GM21619 (cell line): ENCODE measurements around the gene EDEM2.
"Not testable (repeated sequence)": the region's sequence is repeated elsewhere in the genome, so short reads cannot be mapped to it uniquely, and the experiment has no call there.

Experiments used
- ATAC-seq: cut with Tn5 transposase; IDR thresholded peaks from one replicate; pipeline ENCODE4 v1.9.1; 2021; ENCODE audit not compliant: unreplicated experiment

The EDEM2 gene, protein sequence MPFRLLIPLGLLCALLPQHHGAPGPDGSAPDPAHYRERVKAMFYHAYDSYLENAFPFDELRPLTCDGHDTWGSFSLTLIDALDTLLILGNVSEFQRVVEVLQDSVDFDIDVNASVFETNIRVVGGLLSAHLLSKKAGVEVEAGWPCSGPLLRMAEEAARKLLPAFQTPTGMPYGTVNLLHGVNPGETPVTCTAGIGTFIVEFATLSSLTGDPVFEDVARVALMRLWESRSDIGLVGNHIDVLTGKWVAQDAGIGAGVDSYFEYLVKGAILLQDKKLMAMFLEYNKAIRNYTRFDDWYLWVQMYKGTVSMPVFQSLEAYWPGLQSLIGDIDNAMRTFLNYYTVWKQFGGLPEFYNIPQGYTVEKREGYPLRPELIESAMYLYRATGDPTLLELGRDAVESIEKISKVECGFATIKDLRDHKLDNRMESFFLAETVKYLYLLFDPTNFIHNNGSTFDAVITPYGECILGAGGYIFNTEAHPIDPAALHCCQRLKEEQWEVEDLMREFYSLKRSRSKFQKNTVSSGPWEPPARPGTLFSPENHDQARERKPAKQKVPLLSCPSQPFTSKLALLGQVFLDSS

DNA sequence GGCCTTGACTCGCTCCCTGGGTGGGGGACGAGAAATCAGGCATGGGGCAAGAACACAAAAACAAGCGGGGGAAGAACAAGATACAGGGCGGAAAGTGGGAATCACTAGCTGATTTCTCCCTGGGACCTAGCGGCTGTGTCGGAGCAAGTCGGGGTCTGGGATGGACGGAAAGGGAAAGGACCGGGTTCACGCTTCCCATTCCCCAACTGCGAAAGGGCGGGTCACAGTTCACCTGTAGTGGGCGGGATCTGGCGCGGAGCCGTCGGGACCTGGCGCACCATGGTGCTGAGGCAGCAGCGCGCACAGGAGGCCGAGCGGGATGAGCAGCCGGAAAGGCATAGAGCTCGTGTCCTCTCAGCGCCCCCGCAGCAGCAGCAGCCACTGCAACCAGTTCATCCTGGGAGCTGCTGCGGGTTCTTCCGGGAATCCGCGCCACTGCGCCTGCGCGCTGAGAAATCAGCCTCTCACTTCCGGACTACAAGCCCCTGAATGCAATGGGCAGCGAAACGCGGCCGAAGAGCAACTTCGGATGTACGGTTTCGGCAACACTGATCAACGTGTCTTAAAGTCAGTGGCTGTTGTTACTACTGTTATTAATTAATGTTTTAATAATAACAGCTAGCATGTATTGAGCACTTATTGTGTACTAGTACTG lies at the start of gene EDEM2:
EDEM2 (minus strand) TSS at position 417 of the 655 bp plus-strand sequence; CDS start at position 339, 78 bp downstream.
- peak; percentile 62 for ATAC-seq

DNA sequence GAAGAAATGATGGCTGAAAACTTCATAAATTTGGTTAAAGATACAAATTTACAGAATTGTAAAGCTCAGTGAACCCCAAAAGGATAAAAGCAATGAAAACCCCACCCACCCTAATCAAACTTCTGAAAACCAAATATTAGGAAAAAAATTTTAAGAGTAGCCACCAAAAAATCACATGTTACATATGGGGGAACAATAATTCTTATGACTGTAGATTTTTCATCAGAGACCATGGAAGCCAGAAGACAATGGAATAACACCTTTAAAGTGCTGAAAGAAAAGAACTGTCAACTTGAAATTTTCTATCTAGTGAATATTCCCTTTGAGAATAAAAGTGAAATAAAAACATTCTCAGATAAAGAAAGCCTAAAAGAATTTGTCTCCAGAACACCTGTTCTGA lies 49.2 kb upstream of the EDEM2 start:
- no peak for ATAC-seq

DNA sequence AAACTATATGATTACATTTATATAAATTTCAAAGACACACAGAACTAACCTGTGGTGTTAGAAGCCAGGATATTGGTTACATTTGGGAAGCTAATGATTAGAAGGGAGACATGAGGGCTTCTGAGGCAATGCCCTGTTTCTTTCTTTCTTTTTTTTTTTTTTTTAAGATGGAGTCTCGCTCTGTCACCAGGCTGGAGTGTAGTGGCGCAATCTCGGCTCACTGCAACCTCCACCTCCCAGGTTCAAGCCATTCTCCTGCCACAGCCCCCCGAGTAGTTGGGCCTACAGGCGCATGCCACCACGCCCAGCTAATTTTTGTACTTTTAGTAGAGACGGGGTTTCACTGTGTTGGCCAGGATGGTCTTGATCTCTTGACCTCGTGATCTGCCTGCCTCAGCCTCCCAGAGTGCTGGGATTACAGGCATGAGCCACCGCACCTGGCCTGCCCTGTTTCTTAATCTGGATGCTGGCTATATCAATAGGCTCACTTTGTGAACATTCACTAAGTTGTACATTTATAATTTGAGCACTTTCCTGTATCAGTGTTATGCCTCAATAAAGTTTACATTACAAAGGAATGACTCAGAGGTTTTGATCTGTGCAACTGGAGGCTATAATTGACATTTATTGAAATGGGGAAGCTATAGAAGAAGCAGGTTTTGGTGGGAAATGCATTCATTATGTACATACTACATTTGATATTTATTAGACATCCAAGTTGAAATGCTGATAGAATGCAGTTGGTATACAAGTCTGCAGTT lies 46.1 kb upstream of the EDEM2 start:
- not testable (repeated sequence) for ATAC-seq

DNA sequence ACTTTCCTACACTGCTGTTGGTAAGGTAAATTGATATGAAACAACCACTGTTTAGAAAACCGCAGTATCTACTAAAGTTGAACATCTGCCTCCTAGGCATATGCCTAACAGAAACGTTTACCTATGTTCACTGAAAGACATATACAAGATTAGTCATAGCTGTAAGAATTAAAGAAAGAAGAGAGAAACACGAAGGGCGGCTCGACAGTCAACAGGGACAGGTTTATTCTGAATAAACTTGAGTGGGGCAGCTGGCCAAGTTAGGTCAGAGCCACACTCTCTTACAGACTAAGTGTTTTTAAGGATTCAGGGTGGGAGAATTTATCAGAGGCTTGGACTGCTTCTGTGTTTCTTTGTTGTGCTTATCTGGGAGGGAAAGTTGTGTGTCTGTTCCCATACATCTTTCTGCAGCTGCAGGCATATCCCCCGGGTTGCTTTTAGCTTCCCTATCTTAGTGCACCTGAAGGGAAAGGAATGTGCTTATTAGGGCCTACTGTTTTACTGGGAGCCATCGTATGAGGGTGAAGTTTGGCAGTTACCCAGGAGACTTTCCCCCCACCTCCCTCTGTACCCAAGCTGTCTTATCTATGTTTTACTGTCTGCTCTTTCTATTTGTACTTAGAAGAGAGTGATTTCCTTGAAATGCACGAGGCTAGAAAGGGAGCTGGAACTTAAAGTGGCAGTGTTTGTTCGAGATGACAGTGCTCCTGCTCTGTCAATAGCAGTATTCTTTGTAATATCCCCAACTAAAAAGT lies 45.2 kb upstream of the EDEM2 start:
- ATAC-seq, result no peak

DNA sequence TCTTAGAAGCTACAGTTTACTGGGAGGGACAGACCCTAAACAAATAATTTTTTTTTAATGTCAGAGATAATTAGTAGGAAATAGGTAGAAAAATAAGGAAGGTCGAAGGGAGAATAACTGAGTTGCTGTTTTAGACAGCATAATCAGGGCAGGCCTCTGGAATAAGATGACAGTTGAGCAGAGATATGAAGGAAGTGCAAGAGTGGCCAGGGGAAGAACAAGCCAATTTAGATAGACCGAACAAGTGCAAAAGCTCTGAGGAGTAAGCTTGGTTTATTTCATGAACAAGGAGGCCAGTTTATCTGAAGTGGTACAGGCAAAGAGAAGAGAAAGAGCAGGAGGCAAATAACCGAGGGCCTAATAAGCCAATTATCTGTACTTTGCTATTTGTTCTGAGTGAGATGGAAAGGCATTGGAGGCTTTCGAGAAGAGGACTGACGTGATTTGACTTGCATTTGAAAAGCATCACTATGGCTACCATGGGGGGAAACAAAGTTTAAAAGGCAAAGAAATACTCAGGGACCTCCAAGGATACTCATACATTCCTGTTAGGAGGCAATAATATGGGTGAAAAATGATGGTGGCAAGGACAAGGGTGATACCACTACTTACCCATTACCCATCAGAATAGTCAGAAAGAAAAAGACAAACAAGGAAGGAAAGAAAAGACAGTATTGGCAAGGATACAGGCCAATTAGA lies 44.4 kb upstream of the EDEM2 start:
- no peak for ATAC-seq

DNA sequence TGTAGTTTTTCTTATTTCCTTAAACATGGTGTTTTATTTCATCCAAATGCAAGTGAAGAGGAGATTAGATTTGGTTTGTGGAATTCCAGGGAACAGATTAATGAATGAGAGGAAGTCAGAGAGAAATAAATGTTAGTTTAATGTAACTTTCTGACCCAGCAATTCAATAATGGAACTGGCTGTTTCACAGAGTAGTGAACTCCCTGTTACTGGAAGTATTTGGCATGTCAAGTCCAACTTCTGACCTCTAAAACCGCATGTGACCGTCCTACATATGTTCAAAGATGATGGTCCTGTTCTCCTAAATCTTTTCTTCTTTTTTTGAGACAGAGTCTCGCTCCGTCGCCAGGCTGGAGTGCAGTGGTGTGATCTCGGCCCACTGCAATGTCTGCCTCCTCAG lies 43.4 kb upstream of the EDEM2 start:
- ATAC-seq, result no peak

DNA sequence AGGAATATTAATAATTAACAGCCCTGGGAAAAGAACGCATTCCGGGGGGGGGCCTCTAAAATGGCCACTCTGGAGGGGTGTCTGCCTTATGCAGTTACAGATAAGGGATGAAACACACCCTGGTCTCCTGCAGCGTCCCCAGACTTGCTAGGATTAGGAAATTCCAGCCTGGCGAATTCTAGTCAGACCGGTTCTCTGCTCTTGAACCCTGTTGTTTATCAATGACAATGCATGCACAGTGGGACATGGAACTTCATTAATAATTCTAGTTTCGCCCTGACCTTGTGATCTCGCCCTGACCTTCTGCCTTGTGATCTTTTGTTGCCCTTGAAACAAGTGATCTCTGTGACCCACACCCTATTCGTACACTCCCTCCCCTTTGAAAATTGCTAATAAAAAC lies 42.1 kb upstream of the EDEM2 start:
- ATAC-seq, result not testable (repeated sequence)

DNA sequence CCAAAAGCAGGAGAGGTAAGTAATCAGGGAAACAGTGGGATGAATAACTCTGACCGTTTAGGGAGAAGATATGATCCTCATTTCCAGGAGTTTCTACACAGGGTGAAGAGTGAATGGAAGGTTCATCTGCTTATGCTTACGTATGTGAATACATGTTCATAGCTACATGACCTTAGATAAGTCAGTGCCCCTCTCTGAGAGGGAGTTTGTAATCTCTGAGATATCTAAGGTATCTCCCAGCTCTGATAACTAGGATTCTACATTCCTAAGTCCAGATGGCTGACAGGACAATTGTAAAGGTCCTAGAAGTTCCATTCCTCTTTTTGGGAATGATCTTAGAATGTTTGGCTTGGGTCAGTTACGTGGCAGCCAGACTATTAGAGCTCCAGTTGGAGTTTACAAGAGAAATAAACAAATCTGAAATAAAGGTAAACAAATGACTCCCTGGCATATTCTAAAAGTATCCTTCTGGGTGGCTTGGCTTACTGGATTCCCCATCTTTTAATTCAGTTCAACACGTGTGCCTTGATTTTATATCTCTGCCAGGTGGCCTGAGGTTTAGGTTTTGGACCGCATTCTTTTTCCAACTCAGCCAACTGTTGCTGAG lies 40.6 kb upstream of the EDEM2 start:
- ATAC-seq, result no peak

DNA sequence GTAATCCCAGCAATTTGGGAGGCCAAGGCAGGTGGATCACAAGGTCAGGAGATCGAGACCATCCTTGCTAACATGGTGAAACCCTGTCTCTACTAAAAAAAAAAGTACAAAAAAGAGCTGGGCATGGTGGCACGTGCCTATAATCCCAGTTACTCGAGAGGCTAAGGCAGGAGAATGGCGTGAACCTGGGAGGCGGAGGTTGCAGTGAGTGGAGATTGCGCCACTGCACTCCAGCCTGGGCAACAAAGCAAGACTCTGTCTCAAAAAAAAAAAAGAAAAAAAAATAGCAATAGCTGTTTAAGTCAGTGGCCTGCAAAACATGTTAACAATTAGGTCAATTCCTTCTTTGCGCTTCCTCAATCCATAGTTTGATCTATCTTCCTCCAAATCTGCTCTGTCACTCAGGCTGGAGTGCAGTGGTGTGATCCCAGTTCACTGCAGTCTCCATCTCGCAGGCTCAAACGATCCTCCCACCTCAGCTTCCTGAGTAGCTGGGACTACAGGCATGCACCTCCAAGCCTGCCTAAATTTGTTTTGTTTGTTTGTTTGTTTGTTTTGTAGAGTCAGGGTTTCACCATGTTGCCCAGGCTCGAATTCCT lies 39.7 kb upstream of the EDEM2 start:
- ATAC-seq, result not testable (repeated sequence)

DNA sequence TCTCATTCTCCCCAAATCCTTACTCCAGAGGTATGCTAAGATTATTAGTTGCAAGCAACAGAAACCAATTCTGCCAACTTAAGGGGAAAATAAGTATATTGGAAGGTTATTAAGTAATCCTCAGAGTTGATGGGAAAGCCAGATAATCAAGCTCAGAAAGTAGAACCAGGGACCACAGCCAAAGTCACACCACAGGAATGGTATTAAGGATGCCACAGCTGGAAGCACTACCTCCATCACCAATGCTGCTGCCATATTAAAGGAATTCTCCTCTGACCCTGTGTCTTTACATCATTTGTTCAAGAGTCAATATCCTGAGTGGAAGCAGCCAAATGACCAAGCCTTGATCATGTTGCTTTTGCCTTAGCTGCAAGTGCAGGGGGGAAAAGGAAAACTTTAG lies 34.6 kb upstream of the EDEM2 start:
- no peak for ATAC-seq

DNA sequence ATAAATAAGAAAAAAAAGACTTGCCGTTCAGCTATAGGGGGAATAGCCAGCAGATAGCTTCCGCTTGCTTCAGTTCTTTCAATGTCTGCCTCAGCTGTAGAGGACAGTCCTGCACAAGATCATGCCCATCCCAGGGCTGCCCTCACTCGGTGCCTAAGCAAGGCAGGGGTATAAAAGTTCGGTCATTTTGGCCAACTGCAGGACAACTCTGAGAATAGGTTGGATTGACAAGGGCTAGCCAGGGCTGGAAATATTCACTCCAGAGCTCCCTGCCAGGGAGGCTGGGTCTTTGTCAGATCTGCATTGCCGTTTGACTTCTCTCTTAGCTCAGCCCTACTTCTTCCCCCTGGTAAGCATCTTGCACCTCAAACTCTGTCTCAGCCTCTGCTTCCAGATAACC lies 33.1 kb upstream of the EDEM2 start:
- no peak for ATAC-seq

DNA sequence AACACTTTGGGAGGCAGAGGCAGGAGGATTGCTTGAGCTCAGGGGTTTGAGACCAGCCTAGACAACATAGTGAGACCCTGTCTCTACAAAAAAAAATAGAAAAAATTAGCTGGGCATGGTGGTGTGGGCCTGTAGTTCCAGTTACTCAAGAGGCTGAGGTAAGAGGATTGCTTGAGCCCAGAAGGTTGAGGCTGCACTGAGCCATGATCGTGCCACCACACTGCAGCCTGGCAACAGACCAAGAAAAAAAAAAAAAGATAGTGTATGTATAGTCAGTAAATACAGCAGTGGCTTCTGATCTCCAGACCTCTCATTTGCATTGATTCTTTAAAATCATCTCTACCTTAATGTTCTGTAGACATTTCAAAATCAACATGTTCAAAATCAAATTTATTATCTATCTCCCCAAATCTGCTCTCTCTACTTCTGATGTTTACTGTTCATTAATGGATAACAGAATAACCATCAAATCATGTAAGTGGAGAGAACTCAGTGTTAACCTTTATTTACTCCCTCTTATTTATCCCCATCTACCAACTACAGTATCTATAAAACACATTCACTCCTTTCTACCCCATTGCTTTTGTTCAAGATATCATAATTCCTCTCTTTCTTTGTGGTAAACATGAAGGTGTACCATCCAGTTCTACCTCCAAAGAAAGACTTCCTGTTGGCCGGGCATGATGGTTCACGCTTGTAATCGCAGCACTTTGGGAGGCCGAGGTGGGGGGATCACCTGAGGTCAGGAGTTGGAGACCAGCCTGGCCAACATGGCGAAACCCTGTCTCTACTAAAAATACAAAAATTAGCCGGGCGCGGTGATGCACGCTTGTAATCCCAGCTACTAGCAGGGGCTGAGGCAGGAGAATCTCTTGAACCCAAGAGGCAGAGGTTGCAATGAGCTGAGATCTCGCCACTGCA lies 32.4 kb upstream of the EDEM2 start:
- no peak for ATAC-seq

DNA sequence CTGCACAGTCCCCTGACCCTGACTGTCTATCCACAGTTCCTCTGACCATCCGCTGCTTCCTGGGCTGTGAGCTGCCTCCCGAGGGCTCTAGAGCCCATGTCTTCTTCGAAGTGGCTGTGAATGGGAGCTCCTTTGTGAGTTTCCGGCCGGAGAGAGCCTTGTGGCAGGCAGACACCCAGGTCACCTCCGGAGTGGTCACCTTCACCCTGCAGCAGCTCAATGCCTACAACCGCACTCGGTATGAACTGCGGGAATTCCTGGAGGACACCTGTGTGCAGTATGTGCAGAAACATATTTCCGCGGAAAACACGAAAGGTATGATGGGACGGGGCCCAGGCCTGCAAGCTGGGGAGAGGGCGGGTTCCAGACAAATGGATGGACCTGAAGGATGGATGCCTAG lies 29.0 kb upstream of the EDEM2 start:
- no peak for ATAC-seq

DNA sequence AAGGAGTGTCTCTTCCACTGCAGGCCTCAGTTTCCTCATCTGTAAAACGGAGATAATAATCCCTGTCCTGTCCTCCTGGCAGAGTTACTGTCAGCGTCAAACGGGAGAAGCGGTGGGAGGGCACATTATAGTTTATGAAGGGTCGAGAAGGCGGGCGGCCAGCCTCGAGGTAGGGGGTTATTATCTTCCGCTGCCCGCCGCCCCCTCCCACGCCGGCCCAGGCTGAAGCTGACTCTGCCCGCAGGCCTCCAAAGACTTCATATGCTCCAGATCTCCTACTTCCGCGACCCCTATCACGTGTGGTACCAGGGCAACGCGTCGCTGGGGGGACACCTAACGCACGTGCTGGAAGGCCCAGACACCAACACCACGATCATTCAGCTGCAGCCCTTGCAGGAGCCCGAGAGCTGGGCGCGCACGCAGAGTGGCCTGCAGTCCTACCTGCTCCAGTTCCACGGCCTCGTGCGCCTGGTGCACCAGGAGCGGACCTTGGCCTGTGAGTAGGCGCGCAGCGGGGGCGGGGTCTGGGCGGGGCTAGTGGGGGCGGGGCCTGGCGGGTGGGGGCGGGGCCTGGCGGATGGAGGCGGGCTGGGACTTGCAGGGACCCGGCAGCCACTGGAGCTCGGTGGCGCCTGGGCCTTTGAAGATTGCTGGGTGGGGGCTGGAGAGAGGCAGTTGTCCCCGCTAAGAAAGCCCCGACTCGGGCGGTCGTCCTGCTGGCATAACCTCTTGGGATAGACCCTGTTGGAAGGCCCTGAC lies 27.5 kb upstream of the EDEM2 start:
- no peak for ATAC-seq

DNA sequence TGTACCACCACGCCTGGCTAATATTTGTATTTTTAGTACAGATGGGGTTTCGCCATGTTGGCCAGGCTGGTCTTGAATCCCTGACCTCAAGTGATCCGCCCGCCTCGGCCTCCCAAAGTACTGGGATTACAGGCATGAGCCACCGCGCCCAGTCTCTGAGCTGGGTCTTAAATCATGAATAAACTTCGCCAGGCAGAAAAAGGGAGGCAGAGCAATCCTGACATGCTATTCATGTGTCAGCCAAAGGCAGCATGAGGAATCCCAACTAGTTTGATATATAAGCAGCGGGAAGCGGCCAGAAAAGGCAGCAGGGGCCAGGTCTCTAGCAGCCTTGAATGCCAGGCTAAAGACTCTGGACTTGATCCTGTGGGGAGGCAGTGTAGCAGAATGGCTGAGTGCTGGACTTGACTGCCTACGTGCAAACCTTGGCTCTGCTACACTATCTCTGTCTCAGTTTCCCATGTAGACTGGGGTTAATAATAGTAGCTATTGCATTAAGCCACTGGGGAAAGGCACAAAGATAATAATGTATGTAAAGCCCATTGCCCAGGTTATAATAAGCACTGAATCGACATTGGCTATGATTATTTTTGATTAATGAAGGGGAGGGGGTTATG lies 26.5 kb upstream of the EDEM2 start:
- no peak for ATAC-seq

DNA sequence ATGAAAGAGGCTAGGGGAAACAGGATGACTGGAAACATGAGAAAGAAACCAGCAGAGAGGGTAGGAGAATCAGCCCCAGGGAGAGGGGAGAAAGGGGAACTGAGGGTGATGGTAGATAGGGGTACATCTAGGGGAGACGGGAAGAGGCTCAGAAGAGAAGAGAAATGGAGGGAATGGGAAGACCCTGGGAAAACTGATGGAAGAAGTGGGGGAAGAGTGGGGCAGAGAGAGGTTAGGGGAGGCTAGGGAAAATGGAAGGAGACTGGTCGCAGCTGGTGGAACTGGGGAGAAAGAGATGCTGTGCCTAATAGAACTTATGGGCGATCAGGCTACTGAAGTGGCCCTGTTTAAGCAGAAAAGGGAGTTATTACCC lies 25.3 kb upstream of the EDEM2 start:
- ATAC-seq, result no peak

DNA sequence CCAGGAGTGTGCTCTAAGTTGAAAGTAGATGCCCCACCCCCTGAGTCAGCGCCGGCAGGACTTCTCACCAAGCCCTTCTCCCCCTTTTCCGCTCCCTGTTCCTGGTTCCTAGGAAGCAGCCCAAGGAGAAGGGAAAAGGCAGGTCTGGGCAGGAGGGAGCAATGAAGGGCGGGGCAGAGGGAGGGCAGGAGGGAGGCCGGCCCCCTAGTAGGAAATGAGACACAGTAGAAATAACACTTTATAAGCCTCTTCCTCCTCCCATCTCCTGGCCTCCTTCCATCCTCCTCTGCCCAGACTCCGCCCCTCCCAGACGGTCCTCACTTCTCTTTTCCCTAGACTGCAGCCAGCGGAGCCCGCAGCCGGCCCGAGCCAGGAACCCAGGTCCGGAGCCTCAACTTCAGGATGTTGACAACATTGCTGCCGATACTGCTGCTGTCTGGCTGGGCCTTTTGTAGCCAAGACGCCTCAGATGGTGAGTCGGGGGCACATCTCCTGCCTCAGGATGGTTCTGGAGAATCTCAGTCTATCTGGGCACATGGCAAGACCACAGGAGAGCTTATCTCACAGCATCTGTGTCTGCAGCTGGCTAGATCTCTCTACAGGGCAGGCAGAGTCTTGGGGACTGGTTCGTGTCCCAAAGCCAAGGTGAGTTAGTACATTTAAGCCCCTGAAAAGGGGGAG lies 24.8 kb upstream of the EDEM2 start, which contains the start of gene PROCR:
PROCR (plus strand) TSS at position 320 of the 681 bp plus-strand sequence; CDS start at position 403, 83 bp downstream.
- ATAC-seq, result no peak
